HT-29 (cell line): Measurements from ENCODE around the gene PDZRN3. TPM values are rescaled to one million over a fixed set of nuclear protein-coding genes. Genes with fewer than 3 reads are reported as not detected.

Experiments
- DNase-seq: peaks from one replicate; pipeline ENCODE4 v3.0.0-alpha.2; 2015; ENCODE audit warnings: low spot score
- small RNA-seq: library from RNA; depleted of rRNA; stranded (forward); fragments of <200 nt; gene quantifications from one replicate; pipeline ENCODE3, GENCODE V24; 2014
- total RNA-seq: library from RNA; depleted of rRNA; stranded (reverse); fragments of >200 nt; shearing (Covaris generic); gene quantifications from 2 replicates; pipeline ENCODE4 v1.2.3, GENCODE V29; 2014

Gene PDZRN3
- total RNA-seq, 1 experiment from 2014 or later: 4.6 TPM

GRCh38 chr3:73341272-73341935 lies 283.3 kb downstream of the PDZRN3 start:
- no peak for DNase-seq

DNA sequence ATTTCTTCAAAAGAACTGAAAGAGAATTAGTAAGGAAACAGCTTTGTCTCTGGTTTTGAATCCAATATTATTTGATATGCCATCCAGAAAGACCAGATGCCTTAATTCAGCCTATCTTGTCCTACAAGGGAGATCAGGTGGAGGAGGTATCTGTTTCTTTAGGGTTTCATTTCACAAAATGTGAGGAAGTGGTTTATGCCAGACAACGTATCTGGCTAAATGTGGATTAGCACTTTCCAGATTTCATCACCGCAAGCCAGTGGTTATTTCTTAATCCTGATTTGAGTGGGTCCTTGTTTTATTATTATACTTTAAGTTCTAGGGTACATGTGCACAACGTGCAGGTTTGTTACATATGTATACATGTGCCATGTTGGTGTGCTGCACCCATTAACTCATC lies 292.2 kb downstream of the PDZRN3 start:
- DNase-seq: no peak

Small RNA genes lying within 50 kb of the gene (small RNA-seq; reads per million reads assigned to genes)
- gene RNU7-119P: not detected
